HepG2 (cell line): Measurements from ENCODE around the gene AUH. TPM values are rescaled to one million over a fixed set of nuclear protein-coding genes. Genes with fewer than 3 reads are reported as not detected.

Source experiments
- ATAC-seq: fragments of 200-7000 bp; cut with Tn5 transposase; 3 replicates; pipeline ENCODE4 v1.9.1; 2020; ENCODE audit warnings: mild to moderate bottlenecking, moderate library complexity
- BruUV-seq: library from RNA; stranded (reverse); fragments of 400-500 nt; replicated peaks from 2 replicates; lab custom pipeline; 2021; lab: Mats Ljungman, UMichigan
- CTCF ChIA-PET: fragments of 300-600 bp; formaldehyde crosslinking; extraction: SDS; loops from one replicate; lab custom pipeline; 2021; ENCODE audit warnings: low total read pairs, inconsistent platforms, low intra/inter-chr PET ratio; lab: Yijun Ruan, JAX
- POLR2A ChIA-PET: fragments of 350-600 bp; sonication (Branson Sonifier 250); formaldehyde crosslinking; loops from one replicate; lab custom pipeline; 2020; ENCODE audit warnings: antibody characterized with exemption, inconsistent platforms; lab: Yijun Ruan, JAX
- DNase-seq: peaks from one replicate; pipeline ENCODE4 v3.0.0-alpha.2; 2015; ENCODE audit warnings: low spot score
- FAIRE-seq: peaks from 3 replicates; lab custom pipeline; 2011; peaks lifted over from hg19 to GRCh38; lab: Jason Lieb, UNC
- H2AFZ ChIP-seq: one replicate; pipeline ENCODE4 v1.6.1; 2011; ENCODE audit warnings: low read length, inconsistent platforms
- H3K27ac ChIP-seq: fragments of 300-600 bp; 3 replicates; pipeline ENCODE4 v1.8.0; 2011; ENCODE audit warnings: mixed run types, mild to moderate bottlenecking, mixed read lengths, low read length, inconsistent platforms; ENCODE audit not compliant: insufficient read depth; ENCODE audit errors: extremely low read length
- H3K27me3 ChIP-seq, 2 experiments: fragments of 200-600 bp in 1 of 2; 2 replicates in 1 of 2; 3 replicates in 1 of 2; pipeline versions ENCODE4 v1.6.0 to v1.8.0; 2011; ENCODE audit warnings: low read length in 2 of 2, mild to moderate bottlenecking in 2 of 2, moderate library complexity in 2 of 2, inconsistent platforms in 1 of 2; ENCODE audit not compliant: insufficient read depth in 2 of 2, control insufficient read depth in 1 of 2
- H3K36me3 ChIP-seq, 2 experiments: fragments of 200-600 bp in 1 of 2; replicated peaks in 1 of 2; 2 replicates in 1 of 2; 3 replicates in 1 of 2; pipeline versions ENCODE4 v1.5.1 to v1.8.0; 2011; ENCODE audit warnings: low read length in 2 of 2, inconsistent platforms in 1 of 2; ENCODE audit not compliant: insufficient read depth in 2 of 2, control insufficient read depth in 1 of 2
- H3K4me1 ChIP-seq: 2 replicates; pipeline ENCODE4 v1.5.1; 2012; ENCODE audit warnings: low read length, inconsistent platforms; ENCODE audit not compliant: insufficient read depth
- H3K4me2 ChIP-seq: 2 replicates; pipeline ENCODE4 v1.6.0; 2011; ENCODE audit warnings: low read depth, low read length, inconsistent platforms
- H3K4me3 ChIP-seq, 3 experiments: fragments of 200-600 bp in 1 of 3; sonication (generic), shearing (Covaris generic) in 1 of 3; replicated peaks in 1 of 3; 2 replicates each; pipeline ENCODE4 v1.5.1; 2011 to 2016; ENCODE audit warnings: low read length in 3 of 3, inconsistent platforms in 2 of 3, low read depth in 2 of 3, mild to moderate bottlenecking in 2 of 3, control low read depth in 1 of 3, mixed read lengths in 1 of 3; ENCODE audit not compliant: insufficient read depth in 1 of 3
- H3K79me2 ChIP-seq: one replicate; pipeline ENCODE4 v1.6.1; 2011; ENCODE audit warnings: low read length, inconsistent platforms; ENCODE audit not compliant: insufficient read depth
- H3K9ac ChIP-seq: 2 replicates; pipeline ENCODE4 v1.6.0; 2011; ENCODE audit warnings: mild to moderate bottlenecking, low read depth, low read length, inconsistent platforms; ENCODE audit not compliant: insufficient read depth
- H3K9me3 ChIP-seq: 2 replicates; pipeline ENCODE4 v1.5.1; 2012; ENCODE audit warnings: mild to moderate bottlenecking, low read length
- H4K20me1 ChIP-seq: 2 replicates; pipeline ENCODE4 v1.6.0; 2011; ENCODE audit warnings: inconsistent platforms, mild to moderate bottlenecking, low read length, moderate library complexity; ENCODE audit not compliant: insufficient read depth
- ATF4 ChIP-seq, 2 experiments: fragments of 450-650 bp in 1 of 2; sonication (generic) in 1 of 2; formaldehyde crosslinking; IDR thresholded peaks; 2 replicates each; pipeline versions ENCODE4 v1.5.0 to v1.8.0; 2020 to 2022; ENCODE audit warnings: mild to moderate bottlenecking in 1 of 2, missing genetic modification reagents in 1 of 2
- BCL6 ChIP-seq: IDR thresholded peaks from 2 replicates; pipeline ENCODE4 v1.6.1; 2016; ENCODE audit warnings: missing genetic modification reagents, missing compliant biosample characterization
- CEBPZ ChIP-seq: IDR thresholded peaks from 2 replicates; pipeline ENCODE4 v1.6.1; 2012; ENCODE audit warnings: low read length, improper control_type of control experiment
- ETS1 ChIP-seq: sonication (generic); formaldehyde crosslinking; IDR thresholded peaks from 2 replicates; pipeline ENCODE4 v1.4.0; 2020; ENCODE audit warnings: missing genetic modification reagents
- FOXA3 ChIP-seq: IDR thresholded peaks from 2 replicates; pipeline ENCODE4 v1.6.1; 2016; ENCODE audit warnings: missing genetic modification reagents, missing compliant biosample characterization
- KDM4B ChIP-seq: sonication (generic); formaldehyde crosslinking; IDR thresholded peaks from 2 replicates; pipeline ENCODE4 v1.4.0; 2020; ENCODE audit warnings: missing genetic modification reagents
- KDM6A ChIP-seq: IDR thresholded peaks from 2 replicates; pipeline ENCODE4 v1.6.1; 2016; ENCODE audit warnings: low read depth
- SMC3 ChIP-seq: IDR thresholded peaks from 2 replicates; pipeline ENCODE4 v1.6.1; 2011; ENCODE audit warnings: low read length, improper control_type of control experiment
- UBTF ChIP-seq: sonication (generic); formaldehyde crosslinking; IDR thresholded peaks from 2 replicates; pipeline ENCODE4 v1.4.0; 2020; ENCODE audit warnings: mild to moderate bottlenecking, missing genetic modification reagents
- YEATS2 ChIP-seq: sonication (generic); formaldehyde crosslinking; IDR thresholded peaks from 2 replicates; pipeline ENCODE4 v1.4.0; 2020; ENCODE audit warnings: missing genetic modification reagents, borderline replicate concordance
- ZNF275 ChIP-seq: sonication (generic); formaldehyde crosslinking; IDR thresholded peaks from 2 replicates; pipeline ENCODE4 v1.8.0; 2022; ENCODE audit warnings: missing genetic modification reagents, mild to moderate bottlenecking, inconsistent platforms, borderline replicate concordance
- ZNF3 ChIP-seq: IDR thresholded peaks from 2 replicates; pipeline ENCODE4 v1.7.0; 2017; ENCODE audit warnings: inconsistent platforms
- ZNF329 ChIP-seq: sonication (generic); formaldehyde crosslinking; IDR thresholded peaks from 2 replicates; pipeline ENCODE4 v1.9.0; 2021; ENCODE audit warnings: low read depth, mild to moderate bottlenecking, missing genetic modification reagents
- WGBS: methylation state at CpG from one replicate; pipeline ENCODE4 v1.1.6; 2017; ENCODE audit warnings: low lambda C conversion rate; 5-methylcytosine and 5-hydroxymethylcytosine counted together
- in situ Hi-C: cut with HindIII; loops from 2 replicates; pipeline ENCODE4 v1.10.0; 2017; ENCODE audit warnings: low pct_unique_long_range_greater_than_20kb; ENCODE audit not compliant: extremely low pct_ligation_motif_present
- intact Hi-C: fragments of 100-400 bp; cut with micrococcal nuclease; formaldehyde crosslinking; loops from one replicate; pipeline ENCODE4 v1.10.0; 2022; ENCODE audit not compliant: unreplicated experiment
- polyA plus RNA-seq, 8 experiments: library from polyadenylated mRNA; depleted of rRNA in 3 of 8; stranded (reverse) in 7 of 8; unstranded in 1 of 8; fragments of >200 nt; fragmentation: Illumina TruSeq in 4 of 8; extraction: Trizol in 4 of 8; gene quantifications; 2 replicates each; pipeline versions ENCODE4 v1.2.1 to v1.2.3, GENCODE V29; 2011 to 2016; ENCODE audit warnings: low read depth in 4 of 8, missing spikeins in 1 of 8, mixed read lengths in 1 of 8; ENCODE audit not compliant: insufficient read depth in 1 of 8
- total RNA-seq, 5 experiments: library from RNA; depleted of rRNA; stranded (reverse); fragments of >200 nt; fragmentation: Illumina TruSeq; extraction: Trizol; gene quantifications; 2 replicates each; pipeline ENCODE4 v1.2.3, GENCODE V29; 2016; ENCODE audit warnings: low read depth in 1 of 5

Gene AUH
- total and polyA plus RNA-seq, 2 of the 13 experiments (the other 11 are each of a cell fraction or from before 2014, with no cell fraction given), result 25.8 to 31.9 TPM

- TF ChIP-seq ZNF275 (CRISPR knock-in tag), result no peak
Measured at GRCh38 chr9:91289244-91289643, 72.5 kb downstream of the AUH start (continued).

- CTCF ChIA-PET, result no interaction called here
- Histone ChIP-seq H3K9ac (no peak overlapping the region), H4K20me1 (no peaks in the 10 kb centered on the region), H2AFZ (no peak overlapping the region), H3K4me3 (no peak overlapping the region), H3K36me3 (peaks cover 0 to 9% of the 10 kb centered on the region in 2 experiments; a peak in 2 of 5 replicates), H3K27ac (no peak overlapping the region), H3K9me3 (no peaks in the 10 kb centered on the region), H3K4me2 (no peak overlapping the region), H3K4me1 (peaks cover 8% of the 10 kb centered on the region; the same call in 1 of the 2 replicates), H3K27me3 (no peaks in the 10 kb centered on the region), H3K79me2 (no peaks in the 10 kb centered on the region)
- 73% methylated on average over 6 of the region's 6 CpGs for WGBS
- DNase-seq (no peak), FAIRE-seq (no peak), ATAC-seq (no peak)
- POLR2A ChIA-PET, result no interaction called here
- no TSS peak for BruUV-seq
- intact Hi-C loops, result no loop called here
- in situ Hi-C loops, result no loop called here
- TF ChIP-seq FOXA3, result no peak
- TF ChIP-seq SMC3, result no peak
- no peak for TF ChIP-seq ATF4 (CRISPR knock-in tag; IDR thresholded peaks at IDR 0.05)
- TF ChIP-seq ETS1 (CRISPR knock-in tag), result no peak
- no peak for TF ChIP-seq KDM4B (CRISPR knock-in tag)
- no peak for TF ChIP-seq CEBPZ
- TF ChIP-seq ZNF3 (CRISPR knock-in tag), result no peak
- TF ChIP-seq ZNF329 (CRISPR knock-in tag), result no peak
- no peak for TF ChIP-seq UBTF (CRISPR knock-in tag)
- no peak for TF ChIP-seq YEATS2 (CRISPR knock-in tag)
- TF ChIP-seq KDM6A (CRISPR knock-in tag), result no peak
- no peak for TF ChIP-seq BCL6 (CRISPR knock-in tag)
- TF ChIP-seq, all 625 proteins: peak for 0
Measured at GRCh38 chr9:91285729-91286353, 75.9 kb downstream of the AUH start.
